ENCODE measurements around the gene MORN1. TPM values are rescaled to one million over a fixed set of nuclear protein-coding genes. Genes with fewer than 3 reads are reported as not detected.

The MORN1 gene
- total RNA-seq, 1 donor from 2014 or later: 35.3 TPM

DNA sequence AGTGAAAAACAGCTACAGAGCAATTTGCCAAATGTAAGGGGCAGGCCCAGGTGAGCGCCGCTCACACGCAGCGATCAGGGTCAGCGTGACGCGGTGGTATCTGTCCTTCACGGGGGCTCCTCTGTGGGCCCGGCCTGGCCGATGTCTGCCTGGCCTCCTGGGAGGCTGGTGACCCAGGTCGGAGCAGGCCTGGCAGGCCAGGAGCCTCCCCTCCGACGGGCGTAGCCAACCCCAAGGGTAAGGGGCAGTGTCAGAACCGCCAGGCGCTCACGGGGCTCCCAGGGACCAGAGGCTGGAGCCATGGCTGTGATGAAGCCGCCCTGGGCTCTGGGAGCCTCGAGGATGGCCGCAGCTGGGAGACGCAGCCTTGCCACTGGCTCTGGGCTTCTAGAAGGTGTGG lies 72.1 kb downstream of the MORN1 start:
- Mint-ChIP-seq H3K4me3 (ENCODE audit: low read depth) (no peak overlapping the region), H3K27me3 (peaks cover 2% of the 10 kb centered on the region), H3K27ac (no peak overlapping the region), H3K4me1 (ENCODE audit: low read depth) (peaks cover 5% of the 10 kb centered on the region), H3K9me3 (ENCODE audit: low read depth) (no peaks in the 10 kb centered on the region), H3K36me3 (ENCODE audit: insufficient read depth) (no peaks in the 10 kb centered on the region)
- TF ChIP-seq, protein P1, sequence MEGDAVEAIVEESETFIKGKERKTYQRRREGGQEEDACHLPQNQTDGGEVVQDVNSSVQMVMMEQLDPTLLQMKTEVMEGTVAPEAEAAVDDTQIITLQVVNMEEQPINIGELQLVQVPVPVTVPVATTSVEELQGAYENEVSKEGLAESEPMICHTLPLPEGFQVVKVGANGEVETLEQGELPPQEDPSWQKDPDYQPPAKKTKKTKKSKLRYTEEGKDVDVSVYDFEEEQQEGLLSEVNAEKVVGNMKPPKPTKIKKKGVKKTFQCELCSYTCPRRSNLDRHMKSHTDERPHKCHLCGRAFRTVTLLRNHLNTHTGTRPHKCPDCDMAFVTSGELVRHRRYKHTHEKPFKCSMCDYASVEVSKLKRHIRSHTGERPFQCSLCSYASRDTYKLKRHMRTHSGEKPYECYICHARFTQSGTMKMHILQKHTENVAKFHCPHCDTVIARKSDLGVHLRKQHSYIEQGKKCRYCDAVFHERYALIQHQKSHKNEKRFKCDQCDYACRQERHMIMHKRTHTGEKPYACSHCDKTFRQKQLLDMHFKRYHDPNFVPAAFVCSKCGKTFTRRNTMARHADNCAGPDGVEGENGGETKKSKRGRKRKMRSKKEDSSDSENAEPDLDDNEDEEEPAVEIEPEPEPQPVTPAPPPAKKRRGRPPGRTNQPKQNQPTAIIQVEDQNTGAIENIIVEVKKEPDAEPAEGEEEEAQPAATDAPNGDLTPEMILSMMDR (IDR thresholded peaks at IDR 0.05; ENCODE audit: unreplicated experiment): no peak
- DNase-seq (ENCODE audit: low spot score, unreplicated experiment): no peak

- Mint-ChIP-seq H3K27ac (no peak overlapping the region), H3K9me3 (ENCODE audit: low read depth) (no peaks in the 10 kb centered on the region), H3K4me3 (ENCODE audit: low read depth) (no peak overlapping the region), H3K36me3 (ENCODE audit: insufficient read depth) (no peaks in the 10 kb centered on the region), H3K27me3 (no peaks in the 10 kb centered on the region), H3K4me1 (ENCODE audit: low read depth) (peaks cover 5% of the 10 kb centered on the region)
- TF ChIP-seq, protein P1 (IDR thresholded peaks at IDR 0.05; ENCODE audit: unreplicated experiment): no peak
- DNase-seq (ENCODE audit: low spot score, unreplicated experiment): no peak
Observed at GRCh38 chr1:2318314-2319278, 72.8 kb downstream of the MORN1 start.

GRCh38 chr1:2317230-2318065 lies 73.9 kb downstream of the MORN1 start:
- H3K27me3 Mint-ChIP-seq: no peaks in the 10 kb centered on the region
- no peaks in the 10 kb centered on the region for H3K36me3 Mint-ChIP-seq (ENCODE audit: insufficient read depth)
- peaks cover 5% of the 10 kb centered on the region for H3K4me1 Mint-ChIP-seq (ENCODE audit: low read depth)
- H3K4me3 Mint-ChIP-seq (ENCODE audit: low read depth): peak overlapping the region; percentile 47
- peak overlapping the region; percentile 94 for H3K27ac Mint-ChIP-seq
- no peak for DNase-seq (ENCODE audit: low spot score, unreplicated experiment)
- TF ChIP-seq, protein P1 (IDR thresholded peaks at IDR 0.05; ENCODE audit: unreplicated experiment): no peak
- H3K9me3 Mint-ChIP-seq (ENCODE audit: low read depth): no peaks in the 10 kb centered on the region

DNA sequence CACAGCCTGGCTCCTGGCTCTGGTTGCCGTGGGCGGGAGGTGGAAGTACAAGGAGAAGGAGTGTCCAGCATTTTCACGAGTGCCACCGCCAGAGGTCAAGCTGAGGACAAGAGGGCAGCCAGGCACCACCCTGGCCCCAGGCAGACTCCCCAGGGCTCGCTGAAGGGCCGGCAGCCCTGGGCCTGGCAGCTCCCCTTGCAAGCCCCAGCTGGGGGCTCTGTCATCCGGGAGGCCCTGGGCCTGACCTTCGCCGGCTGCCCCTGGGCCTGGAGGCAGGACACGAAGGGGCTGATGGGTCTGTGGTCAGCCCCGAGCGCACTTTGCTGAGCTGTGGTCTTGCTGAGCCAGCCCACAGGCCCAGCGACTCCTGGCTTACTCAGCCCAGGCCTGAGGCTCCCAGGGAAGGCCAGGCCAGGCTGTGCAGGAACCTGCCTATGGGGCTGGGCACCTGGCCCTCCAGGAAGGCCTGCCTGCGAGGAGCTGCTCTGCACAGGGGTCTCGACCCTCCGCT lies 74.8 kb downstream of the MORN1 start:
- Mint-ChIP-seq H3K27me3 (no peaks in the 10 kb centered on the region), H3K27ac (peak overlapping the region; percentile 29), H3K4me3 (ENCODE audit: low read depth) (no peak overlapping the region), H3K9me3 (ENCODE audit: low read depth) (no peaks in the 10 kb centered on the region), H3K4me1 (ENCODE audit: low read depth) (peaks cover 3% of the 10 kb centered on the region), H3K36me3 (ENCODE audit: insufficient read depth) (no peaks in the 10 kb centered on the region)
- no peak for DNase-seq (ENCODE audit: low spot score, unreplicated experiment)
- TF ChIP-seq, protein P1 (IDR thresholded peaks at IDR 0.05; ENCODE audit: unreplicated experiment): no peak
